ENCODE measurements around the gene SPNS3. TPM values are rescaled to one million over a fixed set of nuclear protein-coding genes. Genes with fewer than 3 reads are reported as not detected.

The SPNS3 gene
- total and polyA plus RNA-seq, 9 donors: 0.06 to 0.80 (median 0.20) TPM; not detected in 4

DNA sequence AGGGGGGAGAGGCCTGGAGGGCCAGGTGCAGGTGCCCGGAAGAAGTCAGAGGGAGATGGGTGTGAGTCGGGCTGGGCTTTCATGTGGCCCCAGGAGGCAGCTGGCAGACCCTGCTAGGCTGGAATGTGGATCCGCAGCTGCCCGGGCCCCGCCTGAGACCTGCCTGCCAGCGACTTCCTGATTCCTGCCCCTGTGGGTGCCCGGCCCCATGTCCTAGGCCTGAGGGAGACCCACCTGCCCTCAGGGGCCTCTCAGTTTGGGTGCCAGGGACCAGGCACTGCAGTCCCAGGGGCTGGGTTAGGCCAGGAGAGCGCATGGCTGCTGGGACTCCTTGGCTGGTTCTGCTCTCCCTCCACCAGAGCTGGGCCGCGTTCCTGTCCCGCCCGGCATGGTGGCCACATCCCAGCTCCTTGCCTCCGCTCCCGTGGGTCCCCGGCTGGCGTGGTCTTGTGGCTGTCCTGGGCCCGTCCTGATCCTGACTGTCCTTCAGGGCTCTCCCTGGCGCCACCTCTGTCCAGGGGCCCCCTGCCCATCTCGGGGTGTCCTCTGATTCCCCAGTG, 42.9 kb downstream of the SPNS3 start:
- H3K36me3 ChIP-seq: no peaks in the 10 kb centered on the region
- no peak overlapping the region for H3K27ac ChIP-seq
- H3K9me3 ChIP-seq: no peaks in the 10 kb centered on the region
- intact Hi-C loops (cut with DNase I): no loop called here
- H3K4me1 ChIP-seq (ENCODE audit: insufficient read depth): no peaks in the 10 kb centered on the region
- TF ChIP-seq, protein P1, sequence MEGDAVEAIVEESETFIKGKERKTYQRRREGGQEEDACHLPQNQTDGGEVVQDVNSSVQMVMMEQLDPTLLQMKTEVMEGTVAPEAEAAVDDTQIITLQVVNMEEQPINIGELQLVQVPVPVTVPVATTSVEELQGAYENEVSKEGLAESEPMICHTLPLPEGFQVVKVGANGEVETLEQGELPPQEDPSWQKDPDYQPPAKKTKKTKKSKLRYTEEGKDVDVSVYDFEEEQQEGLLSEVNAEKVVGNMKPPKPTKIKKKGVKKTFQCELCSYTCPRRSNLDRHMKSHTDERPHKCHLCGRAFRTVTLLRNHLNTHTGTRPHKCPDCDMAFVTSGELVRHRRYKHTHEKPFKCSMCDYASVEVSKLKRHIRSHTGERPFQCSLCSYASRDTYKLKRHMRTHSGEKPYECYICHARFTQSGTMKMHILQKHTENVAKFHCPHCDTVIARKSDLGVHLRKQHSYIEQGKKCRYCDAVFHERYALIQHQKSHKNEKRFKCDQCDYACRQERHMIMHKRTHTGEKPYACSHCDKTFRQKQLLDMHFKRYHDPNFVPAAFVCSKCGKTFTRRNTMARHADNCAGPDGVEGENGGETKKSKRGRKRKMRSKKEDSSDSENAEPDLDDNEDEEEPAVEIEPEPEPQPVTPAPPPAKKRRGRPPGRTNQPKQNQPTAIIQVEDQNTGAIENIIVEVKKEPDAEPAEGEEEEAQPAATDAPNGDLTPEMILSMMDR (IDR thresholded peaks at IDR 0.05): no peak
- TF ChIP-seq POLR2A (IDR thresholded peaks at IDR 0.05) (no peak), EP300 (IDR thresholded peaks at IDR 0.05) (no peak)
- no peak for DNase-seq
- no peaks in the 10 kb centered on the region for H3K27me3 ChIP-seq
- 85 to 90% (median 86%) methylated on average over 19 of the region's 19 CpGs for WGBS, 3 donors
- H3K4me3 ChIP-seq: no peak overlapping the region

DNA sequence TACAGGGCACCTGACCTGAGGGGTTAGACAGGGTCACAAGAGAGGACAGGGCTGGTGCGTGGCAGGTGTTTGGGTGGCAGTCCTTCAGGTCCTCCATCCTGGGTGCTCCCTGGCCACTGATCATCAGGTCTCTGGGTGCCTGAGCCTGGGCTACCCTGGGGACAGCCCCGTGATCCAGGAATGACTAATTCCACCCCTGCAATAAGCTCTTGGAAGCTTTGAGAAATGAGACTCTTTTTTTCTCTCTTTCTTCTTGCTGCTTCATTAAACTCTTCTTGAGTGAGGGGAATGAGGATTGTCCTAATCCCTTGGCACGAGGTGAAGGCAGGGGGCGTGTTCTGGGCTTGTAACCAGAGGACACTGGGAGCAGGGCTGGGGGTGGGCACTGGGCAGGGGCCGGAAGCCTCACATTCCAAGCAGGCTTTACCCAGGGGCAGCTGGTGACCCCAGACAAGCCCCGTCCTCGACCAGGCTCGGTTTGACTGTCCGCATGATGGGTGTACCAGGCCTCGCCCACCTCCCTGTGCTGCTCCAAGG, 43.6 kb downstream of the SPNS3 start:
- intact Hi-C loops (cut with DNase I): no loop called here
- Histone ChIP-seq H3K9me3 (no peaks in the 10 kb centered on the region), H3K27ac (no peak overlapping the region), H3K4me1 (ENCODE audit: insufficient read depth) (no peaks in the 10 kb centered on the region), H3K27me3 (no peaks in the 10 kb centered on the region), H3K36me3 (no peaks in the 10 kb centered on the region), H3K4me3 (no peak overlapping the region)
- no peak for DNase-seq
- TF ChIP-seq POLR2A (IDR thresholded peaks at IDR 0.05): no peak
- TF ChIP-seq, protein P1 (IDR thresholded peaks at IDR 0.05): no peak
- WGBS, 3 donors: 69 to 72% (median 70%) methylated on average over 10 of the region's 10 CpGs

DNA sequence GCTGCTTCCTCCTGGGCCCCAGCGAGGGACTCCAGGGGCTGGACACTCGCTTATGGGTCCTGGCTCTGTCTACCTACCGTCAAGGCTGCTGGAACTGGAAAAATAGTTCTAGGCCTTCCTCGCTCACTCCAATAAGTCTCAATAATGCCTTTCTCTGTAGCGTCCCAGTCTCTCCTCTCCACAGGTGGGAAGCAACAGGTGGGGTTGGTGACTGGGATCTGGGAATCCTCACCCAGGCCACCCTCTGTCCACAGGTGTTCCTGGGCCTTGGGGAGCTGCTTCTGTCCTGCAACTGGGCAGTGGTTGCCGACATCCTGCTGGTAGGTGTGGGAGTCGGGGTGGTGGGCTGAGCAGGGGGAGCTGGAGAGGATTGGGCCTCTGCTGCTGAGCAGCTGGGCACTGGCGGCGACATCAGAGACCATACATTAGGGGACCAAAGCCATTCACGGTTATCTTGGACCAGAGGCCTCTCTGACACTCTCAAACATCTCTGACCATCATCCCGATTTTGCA, 44.6 kb downstream of the SPNS3 start:
- Histone ChIP-seq H3K4me3 (no peak overlapping the region), H3K36me3 (no peaks in the 10 kb centered on the region), H3K9me3 (no peaks in the 10 kb centered on the region), H3K27me3 (no peaks in the 10 kb centered on the region), H3K27ac (no peak overlapping the region), H3K4me1 (ENCODE audit: insufficient read depth) (no peaks in the 10 kb centered on the region)
- WGBS, 3 donors: 85 to 92% (median 89%) methylated on average over 11 of the region's 11 CpGs
- intact Hi-C loops (cut with DNase I): no loop called here
- TF ChIP-seq, protein P1 (IDR thresholded peaks at IDR 0.05): no peak
- TF ChIP-seq EP300 (IDR thresholded peaks at IDR 0.05) (no peak), POLR2A (IDR thresholded peaks at IDR 0.05) (no peak)
- DNase-seq: no peak

DNA sequence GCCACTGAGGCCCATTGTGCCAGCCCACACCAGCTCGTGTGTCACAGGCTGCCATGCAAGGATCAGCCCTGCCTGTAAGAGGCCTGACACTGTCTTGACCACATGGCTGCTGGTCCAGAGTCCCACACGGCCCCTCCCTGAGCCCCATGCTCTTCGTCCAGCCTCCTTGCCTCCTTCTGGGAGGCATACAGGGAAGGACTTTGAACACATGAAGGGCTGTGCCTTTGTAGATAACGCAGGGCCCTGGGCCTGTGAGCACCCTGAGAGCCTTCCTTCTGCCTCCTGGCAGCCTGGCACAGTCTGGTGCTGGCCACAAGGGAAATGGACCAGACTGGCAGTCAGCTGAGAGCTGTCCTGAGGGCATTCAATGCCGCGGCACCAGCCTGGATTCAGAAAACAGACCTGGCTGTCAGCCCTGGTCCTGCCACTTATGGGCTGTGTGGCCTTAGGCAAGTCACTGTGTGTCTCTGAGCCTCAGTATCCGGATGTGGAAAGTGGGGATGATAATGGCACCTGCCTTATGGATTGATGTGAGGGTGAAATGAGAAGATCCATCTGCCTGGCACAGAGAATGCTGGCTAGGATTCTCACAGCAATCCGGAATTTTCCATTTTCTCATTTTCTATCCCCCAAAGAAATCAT, 45.7 kb downstream of the SPNS3 start:
- Histone ChIP-seq H3K4me1 (ENCODE audit: insufficient read depth) (no peaks in the 10 kb centered on the region), H3K27me3 (no peaks in the 10 kb centered on the region), H3K9me3 (no peaks in the 10 kb centered on the region), H3K36me3 (no peaks in the 10 kb centered on the region), H3K4me3 (no peak overlapping the region), H3K27ac (no peak overlapping the region)
- WGBS, 3 donors: 81 to 89% (median 85%) methylated on average over 8 of the region's 8 CpGs
- intact Hi-C loops (cut with DNase I): no loop called here
- TF ChIP-seq EP300 (IDR thresholded peaks at IDR 0.05) (no peak), POLR2A (IDR thresholded peaks at IDR 0.05) (no peak)
- TF ChIP-seq, protein P1 (IDR thresholded peaks at IDR 0.05): no peak
- DNase-seq: no peak
